ENCODE results near the gene CDC14A.

GRCh38 chr1:100544791-100545190, 192.5 kb downstream of the CDC14A start:
- no peak for TF ChIP-seq CTCF (IDR thresholded peaks at IDR 0.05; ENCODE audit: insufficient read depth, low read length)
- TF ChIP-seq, protein P1, sequence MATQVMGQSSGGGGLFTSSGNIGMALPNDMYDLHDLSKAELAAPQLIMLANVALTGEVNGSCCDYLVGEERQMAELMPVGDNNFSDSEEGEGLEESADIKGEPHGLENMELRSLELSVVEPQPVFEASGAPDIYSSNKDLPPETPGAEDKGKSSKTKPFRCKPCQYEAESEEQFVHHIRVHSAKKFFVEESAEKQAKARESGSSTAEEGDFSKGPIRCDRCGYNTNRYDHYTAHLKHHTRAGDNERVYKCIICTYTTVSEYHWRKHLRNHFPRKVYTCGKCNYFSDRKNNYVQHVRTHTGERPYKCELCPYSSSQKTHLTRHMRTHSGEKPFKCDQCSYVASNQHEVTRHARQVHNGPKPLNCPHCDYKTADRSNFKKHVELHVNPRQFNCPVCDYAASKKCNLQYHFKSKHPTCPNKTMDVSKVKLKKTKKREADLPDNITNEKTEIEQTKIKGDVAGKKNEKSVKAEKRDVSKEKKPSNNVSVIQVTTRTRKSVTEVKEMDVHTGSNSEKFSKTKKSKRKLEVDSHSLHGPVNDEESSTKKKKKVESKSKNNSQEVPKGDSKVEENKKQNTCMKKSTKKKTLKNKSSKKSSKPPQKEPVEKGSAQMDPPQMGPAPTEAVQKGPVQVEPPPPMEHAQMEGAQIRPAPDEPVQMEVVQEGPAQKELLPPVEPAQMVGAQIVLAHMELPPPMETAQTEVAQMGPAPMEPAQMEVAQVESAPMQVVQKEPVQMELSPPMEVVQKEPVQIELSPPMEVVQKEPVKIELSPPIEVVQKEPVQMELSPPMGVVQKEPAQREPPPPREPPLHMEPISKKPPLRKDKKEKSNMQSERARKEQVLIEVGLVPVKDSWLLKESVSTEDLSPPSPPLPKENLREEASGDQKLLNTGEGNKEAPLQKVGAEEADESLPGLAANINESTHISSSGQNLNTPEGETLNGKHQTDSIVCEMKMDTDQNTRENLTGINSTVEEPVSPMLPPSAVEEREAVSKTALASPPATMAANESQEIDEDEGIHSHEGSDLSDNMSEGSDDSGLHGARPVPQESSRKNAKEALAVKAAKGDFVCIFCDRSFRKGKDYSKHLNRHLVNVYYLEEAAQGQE (IDR thresholded peaks at IDR 0.05; ENCODE audit: insufficient replicate concordance, low read depth): no peak
